Bronchial epithelial cell (primary cell): Measurements from ENCODE around the gene RASGRF2. TPM values are rescaled to one million over a fixed set of nuclear protein-coding genes. Genes with fewer than 3 reads are reported as not detected.

Experiments
- DNase-seq: peaks from one replicate; pipeline ENCODE4 v3.0.0-alpha.2; 2010; ENCODE audit warnings: low read depth
- FAIRE-seq: peaks from 2 replicates; lab custom pipeline; 2011; peaks lifted over from hg19 to GRCh38; lab: Jason Lieb, UNC
- H3K27me3 ChIP-seq: 2 replicates; pipeline ENCODE4 v1.5.1; 2011; ENCODE audit warnings: low read length; ENCODE audit not compliant: control insufficient read depth, insufficient read depth
- H3K36me3 ChIP-seq: 2 replicates; pipeline ENCODE4 v1.5.1; 2011; ENCODE audit warnings: low read length; ENCODE audit not compliant: control insufficient read depth, insufficient read depth
- H3K4me3 ChIP-seq: 2 replicates; pipeline ENCODE4 v1.5.1; 2011; ENCODE audit warnings: mild to moderate bottlenecking, low read depth, low read length, control low read depth
- total RNA-seq: library from RNA; depleted of rRNA; stranded (reverse); fragments of >200 nt; gene quantifications from 2 replicates; pipeline ENCODE4 v1.2.1, GENCODE V29; 2014
- TF ChIP-seq, protein P1 (sequence below): IDR thresholded peaks from 2 replicates; pipeline ENCODE4 v1.5.1; 2011; ENCODE audit warnings: mild to moderate bottlenecking, moderate library complexity, low read length, control low read depth, inconsistent platforms; ENCODE audit not compliant: insufficient read depth, severe bottlenecking

RASGRF2 gene
- total RNA-seq, 1 donor from 2014 or later: 0.53 TPM

DNA sequence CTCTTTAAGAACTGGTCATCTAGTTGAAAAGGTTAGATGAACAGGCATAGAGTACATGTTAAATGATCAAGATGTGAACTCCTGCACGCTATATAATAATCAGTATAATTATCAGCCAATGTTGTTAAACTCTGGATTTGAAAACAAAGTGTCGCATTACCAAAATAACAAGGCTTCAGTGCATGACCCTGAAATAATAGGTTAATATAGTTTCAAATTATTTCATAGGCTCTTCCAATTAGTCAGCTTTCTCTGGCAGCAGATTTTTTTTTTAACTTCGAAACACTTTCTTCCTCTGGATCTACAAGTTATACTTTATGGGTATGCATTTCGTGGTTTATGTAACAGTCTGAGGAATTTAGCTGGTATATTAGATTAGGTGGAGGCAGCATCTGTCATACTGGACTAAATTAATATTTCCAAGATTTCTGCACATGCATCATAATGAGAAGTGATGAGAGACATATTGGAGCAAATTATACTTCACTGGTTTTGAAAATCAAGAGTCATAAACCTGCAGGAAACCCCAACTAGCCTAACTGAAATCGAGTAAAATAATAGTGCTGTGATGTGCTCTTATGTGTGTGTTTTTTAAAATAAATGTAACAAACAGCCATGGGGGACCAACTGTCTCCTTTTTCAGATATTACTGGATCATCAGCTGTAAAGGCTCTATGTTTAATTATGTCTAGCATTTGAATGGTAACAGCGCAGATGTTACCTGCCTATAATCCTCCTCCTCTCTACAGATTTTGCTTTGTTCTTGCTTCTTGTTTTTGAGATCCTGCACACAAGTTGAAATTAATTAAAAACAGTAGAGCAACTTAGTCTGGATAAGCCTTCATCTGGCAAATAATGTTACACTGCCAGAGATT lies 187.1 kb downstream of the RASGRF2 start:
- H3K36me3 ChIP-seq: no peaks in the 10 kb centered on the region
- H3K4me3 ChIP-seq: no peak overlapping the region
- DNase-seq (no peak), FAIRE-seq (no peak)
- H3K27me3 ChIP-seq: no peaks in the 10 kb centered on the region
- TF ChIP-seq, protein P1, sequence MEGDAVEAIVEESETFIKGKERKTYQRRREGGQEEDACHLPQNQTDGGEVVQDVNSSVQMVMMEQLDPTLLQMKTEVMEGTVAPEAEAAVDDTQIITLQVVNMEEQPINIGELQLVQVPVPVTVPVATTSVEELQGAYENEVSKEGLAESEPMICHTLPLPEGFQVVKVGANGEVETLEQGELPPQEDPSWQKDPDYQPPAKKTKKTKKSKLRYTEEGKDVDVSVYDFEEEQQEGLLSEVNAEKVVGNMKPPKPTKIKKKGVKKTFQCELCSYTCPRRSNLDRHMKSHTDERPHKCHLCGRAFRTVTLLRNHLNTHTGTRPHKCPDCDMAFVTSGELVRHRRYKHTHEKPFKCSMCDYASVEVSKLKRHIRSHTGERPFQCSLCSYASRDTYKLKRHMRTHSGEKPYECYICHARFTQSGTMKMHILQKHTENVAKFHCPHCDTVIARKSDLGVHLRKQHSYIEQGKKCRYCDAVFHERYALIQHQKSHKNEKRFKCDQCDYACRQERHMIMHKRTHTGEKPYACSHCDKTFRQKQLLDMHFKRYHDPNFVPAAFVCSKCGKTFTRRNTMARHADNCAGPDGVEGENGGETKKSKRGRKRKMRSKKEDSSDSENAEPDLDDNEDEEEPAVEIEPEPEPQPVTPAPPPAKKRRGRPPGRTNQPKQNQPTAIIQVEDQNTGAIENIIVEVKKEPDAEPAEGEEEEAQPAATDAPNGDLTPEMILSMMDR: no peak

DNA sequence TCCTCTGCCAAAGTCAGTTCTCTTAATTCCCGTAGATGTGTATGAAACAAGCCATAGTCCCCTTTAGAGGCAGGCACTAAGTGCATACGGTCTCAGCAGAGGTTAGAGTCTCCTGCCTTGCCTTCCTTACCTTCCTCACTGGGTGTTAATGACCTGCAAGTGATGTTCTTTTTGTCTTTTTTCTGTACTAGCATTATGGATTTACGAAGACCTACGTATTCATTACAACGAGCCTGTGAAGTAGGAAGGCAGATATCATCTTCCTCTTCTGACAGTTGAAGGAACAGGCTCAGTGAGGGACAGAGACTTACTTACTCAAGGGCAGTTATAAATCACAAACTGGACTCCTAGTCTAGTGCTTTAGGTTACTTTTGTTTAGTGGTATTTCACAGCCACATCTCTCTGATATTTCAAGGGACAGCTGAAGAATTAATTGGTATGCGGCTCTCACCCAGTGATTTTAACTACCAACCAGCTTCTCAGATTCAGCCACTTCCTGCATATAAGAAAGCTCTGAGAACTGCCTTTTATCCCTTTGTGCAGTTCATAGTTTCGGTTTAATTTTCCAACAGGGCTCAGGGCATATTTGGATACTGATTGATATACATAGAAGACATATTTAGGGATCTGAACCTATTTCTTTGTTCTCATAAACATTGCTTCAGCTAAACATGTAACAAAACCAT lies 187.9 kb downstream of the RASGRF2 start:
- no peak overlapping the region for H3K4me3 ChIP-seq
- H3K36me3 ChIP-seq: no peaks in the 10 kb centered on the region
- no peak for DNase-seq
- FAIRE-seq: no peak
- H3K27me3 ChIP-seq: no peaks in the 10 kb centered on the region
- TF ChIP-seq, protein P1: no peak

DNA sequence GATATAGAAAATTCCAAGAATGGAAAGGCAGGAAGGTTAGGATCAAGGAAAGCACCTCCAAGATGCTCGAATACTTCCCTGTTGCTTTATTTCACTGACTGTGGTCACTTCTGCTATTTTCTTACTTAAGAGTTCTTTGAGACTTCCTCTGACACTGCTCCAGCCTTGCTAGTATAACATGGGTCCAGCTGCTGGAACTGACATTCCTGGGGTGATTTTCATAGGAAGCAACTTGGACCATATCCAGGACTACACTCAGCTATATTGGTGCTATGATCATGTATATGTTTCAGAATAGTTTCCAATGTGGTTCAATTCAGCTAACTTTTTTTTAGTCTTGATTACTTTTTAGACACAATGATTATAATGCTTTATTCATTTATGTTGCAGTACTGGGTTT lies 191.4 kb downstream of the RASGRF2 start:
- H3K36me3 ChIP-seq: no peaks in the 10 kb centered on the region
- TF ChIP-seq, protein P1: no peak
- H3K4me3 ChIP-seq: no peak overlapping the region
- peak; percentile 43 for DNase-seq
- no peaks in the 10 kb centered on the region for H3K27me3 ChIP-seq
- FAIRE-seq: no peak

DNA sequence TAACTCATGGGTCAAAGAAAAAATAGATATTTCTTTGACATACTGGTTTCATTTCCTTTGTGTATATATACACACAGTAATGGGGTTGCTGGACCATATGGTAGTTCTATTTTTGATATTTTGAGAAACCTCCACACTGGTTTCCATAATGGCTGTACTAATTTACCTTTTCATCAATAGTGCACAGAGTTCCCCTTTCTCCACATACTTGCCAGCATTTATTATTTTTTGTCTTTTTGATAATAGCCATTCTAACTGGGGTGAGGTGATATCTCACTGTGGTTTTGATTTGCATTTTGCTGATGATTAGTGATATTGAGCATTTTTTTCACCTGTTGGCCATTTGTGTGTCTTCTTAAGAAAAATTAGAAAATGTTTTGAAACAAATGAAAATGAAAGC lies 194.6 kb downstream of the RASGRF2 start:
- H3K36me3 ChIP-seq: no peaks in the 10 kb centered on the region
- no peak for DNase-seq
- H3K27me3 ChIP-seq: no peaks in the 10 kb centered on the region
- FAIRE-seq: no peak
- no peak overlapping the region for H3K4me3 ChIP-seq
- TF ChIP-seq, protein P1: no peak

DNA sequence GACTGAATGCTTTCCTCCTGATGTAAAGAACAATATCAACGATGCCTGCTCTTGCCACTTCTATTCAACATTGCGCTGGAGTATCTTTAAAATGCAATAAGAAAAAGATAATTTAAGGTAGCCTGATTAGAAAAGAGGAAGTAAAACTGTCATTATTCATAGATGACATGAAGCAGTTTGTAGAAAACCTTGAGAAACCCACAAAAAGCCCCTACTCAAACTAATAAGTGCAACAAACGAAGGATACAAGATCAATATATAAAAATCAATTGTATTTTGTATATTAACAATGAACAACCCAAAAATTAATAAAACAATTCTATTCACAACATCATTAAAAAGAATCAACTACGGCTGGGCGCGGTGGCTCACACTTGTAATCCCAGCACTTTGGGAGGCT lies 196.6 kb downstream of the RASGRF2 start:
- TF ChIP-seq, protein P1: no peak
- H3K36me3 ChIP-seq: no peaks in the 10 kb centered on the region
- FAIRE-seq: no peak
- no peaks in the 10 kb centered on the region for H3K27me3 ChIP-seq
- H3K4me3 ChIP-seq: no peak overlapping the region
- DNase-seq: no peak
